VCaP (cell line): Measurements from ENCODE around the gene MARCHF9.

Experiments used
- H3K27ac ChIP-seq: fragments of 450-650 bp; 2 replicates; pipeline ENCODE4 v1.5.1; 2017
- TF ChIP-seq, protein P1 (sequence below): fragments of 450-650 bp; conservative IDR thresholded peaks from 2 replicates; pipeline ENCODE4 v1.5.1; 2017; ENCODE audit warnings: mild to moderate bottlenecking, moderate library complexity

MARCHF9 gene

DNA sequence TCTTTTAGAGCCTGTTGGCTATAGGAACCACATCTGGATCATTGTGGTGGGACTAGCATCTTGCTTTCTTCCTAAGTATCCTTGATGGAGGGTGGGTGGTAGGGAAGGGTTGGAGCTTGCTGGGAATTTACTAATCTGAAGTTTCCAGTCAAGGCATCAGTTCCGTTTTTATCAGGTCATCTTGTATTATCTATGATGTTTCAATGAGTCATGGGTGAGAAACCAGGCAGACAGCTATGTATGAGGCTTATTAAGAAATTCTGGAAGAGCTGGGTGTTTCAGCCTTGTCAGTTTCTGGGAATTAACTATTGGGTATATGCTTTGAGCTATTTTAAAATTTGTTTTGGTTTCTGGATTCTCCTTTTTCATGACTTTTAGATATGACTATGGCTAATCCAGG lies 39.0 kb downstream of the MARCHF9 start:
- TF ChIP-seq, protein P1, sequence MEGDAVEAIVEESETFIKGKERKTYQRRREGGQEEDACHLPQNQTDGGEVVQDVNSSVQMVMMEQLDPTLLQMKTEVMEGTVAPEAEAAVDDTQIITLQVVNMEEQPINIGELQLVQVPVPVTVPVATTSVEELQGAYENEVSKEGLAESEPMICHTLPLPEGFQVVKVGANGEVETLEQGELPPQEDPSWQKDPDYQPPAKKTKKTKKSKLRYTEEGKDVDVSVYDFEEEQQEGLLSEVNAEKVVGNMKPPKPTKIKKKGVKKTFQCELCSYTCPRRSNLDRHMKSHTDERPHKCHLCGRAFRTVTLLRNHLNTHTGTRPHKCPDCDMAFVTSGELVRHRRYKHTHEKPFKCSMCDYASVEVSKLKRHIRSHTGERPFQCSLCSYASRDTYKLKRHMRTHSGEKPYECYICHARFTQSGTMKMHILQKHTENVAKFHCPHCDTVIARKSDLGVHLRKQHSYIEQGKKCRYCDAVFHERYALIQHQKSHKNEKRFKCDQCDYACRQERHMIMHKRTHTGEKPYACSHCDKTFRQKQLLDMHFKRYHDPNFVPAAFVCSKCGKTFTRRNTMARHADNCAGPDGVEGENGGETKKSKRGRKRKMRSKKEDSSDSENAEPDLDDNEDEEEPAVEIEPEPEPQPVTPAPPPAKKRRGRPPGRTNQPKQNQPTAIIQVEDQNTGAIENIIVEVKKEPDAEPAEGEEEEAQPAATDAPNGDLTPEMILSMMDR = no peak
- H3K27ac ChIP-seq = no peak overlapping the region

DNA sequence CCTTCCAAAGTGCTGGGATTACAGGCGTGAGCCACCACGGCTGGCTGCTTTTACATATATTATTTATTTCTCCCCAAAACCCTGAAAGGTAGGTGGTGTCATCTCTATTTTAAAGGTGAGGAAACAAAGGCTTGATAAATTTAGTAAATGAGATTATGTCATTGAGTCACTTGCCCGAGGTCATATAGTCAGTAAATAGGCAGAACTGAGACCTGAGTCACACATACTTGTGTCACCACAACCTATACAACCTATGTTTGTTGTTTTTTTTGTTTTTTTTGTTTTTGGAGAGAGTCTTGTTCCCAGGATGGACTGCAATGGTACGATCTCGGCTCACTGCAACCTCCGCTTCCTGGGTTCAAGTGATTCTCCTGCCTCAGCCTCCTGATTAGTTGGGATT lies 40.5 kb downstream of the MARCHF9 start:
- no peak overlapping the region for H3K27ac ChIP-seq
- TF ChIP-seq, protein P1 = no peak

DNA sequence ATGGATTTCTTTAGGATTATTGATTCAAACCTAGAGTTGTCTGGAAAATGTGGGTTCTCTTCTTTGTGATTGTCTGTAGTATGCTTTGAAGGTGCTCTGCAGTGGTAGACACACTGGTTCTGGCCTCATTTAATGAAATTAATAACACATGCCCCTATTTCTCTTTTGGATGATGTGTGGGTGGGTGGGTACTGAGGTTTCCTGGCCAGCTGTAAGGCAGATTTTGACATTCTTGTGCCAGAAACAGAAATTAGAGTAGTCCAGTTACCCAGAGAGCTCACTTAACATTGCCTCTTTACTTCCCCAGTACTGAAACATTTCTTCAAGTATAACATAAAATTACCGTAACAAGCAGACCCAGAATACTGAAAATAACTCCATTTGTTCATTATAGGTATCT lies 42.1 kb downstream of the MARCHF9 start:
- TF ChIP-seq, protein P1 = no peak
- H3K27ac ChIP-seq = no peak overlapping the region

DNA sequence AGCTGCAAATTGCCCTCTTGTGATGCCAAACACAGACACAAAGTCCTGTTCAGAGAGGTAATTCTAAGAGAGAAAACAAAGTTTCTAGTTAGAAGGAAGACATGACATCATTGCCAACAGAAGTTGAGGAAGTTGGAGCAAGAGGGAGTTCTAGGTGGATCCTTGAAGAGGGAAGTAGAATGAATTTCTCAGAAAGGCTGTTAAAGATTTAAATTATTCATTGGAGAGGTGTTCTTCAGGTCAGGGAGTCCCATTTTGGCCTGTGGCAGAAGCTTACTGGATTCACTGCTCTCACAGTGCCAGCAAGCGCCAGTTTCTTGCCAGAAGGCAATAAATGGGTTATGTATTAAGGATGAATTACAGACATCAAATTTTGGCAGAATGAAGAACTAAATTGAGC lies 43.0 kb downstream of the MARCHF9 start:
- no peak overlapping the region for H3K27ac ChIP-seq
- TF ChIP-seq, protein P1 = no peak

DNA sequence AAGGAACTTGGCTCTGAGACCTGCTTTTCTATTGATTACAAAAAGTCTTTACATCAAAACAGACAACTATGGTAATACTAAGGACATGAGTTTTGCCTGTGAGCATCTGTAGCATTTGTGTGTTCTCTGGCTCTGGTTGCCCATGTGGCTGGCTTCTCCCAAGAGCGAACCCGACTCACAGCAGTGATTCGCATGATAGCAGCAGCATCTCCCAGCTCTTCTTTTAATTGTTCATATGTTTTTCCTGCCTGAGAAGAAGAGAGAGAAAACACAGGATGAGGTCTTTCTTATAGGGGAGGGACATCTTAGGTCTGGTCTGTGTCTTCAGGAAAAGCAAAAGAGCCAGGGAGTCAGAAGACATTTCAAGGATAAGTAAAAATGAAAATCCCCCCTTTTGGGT lies 46.1 kb downstream of the MARCHF9 start:
- TF ChIP-seq, protein P1 = no peak
- H3K27ac ChIP-seq = no peak overlapping the region

DNA sequence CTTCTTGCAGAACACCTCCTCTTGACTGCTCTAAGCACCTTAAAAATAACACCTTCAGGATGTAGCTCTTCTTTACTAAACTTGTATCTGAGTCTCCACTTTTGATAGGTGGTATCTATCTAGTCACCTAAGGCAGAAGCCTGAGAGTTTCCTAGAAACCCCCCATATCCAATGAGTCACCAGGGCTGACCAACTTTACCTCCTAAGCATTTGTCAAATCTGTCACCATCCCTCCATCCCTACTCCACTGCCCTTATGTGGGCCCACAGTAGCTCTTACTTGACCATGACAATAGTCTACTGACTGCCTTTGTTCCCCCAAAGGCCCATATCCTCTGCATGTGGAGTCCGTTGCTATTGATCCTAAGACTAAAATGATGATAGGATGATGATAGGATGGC lies 47.7 kb downstream of the MARCHF9 start:
- TF ChIP-seq, protein P1 = no peak
- H3K27ac ChIP-seq = peak overlapping the region; percentile 37; the same call in 1 of the 2 replicates

DNA sequence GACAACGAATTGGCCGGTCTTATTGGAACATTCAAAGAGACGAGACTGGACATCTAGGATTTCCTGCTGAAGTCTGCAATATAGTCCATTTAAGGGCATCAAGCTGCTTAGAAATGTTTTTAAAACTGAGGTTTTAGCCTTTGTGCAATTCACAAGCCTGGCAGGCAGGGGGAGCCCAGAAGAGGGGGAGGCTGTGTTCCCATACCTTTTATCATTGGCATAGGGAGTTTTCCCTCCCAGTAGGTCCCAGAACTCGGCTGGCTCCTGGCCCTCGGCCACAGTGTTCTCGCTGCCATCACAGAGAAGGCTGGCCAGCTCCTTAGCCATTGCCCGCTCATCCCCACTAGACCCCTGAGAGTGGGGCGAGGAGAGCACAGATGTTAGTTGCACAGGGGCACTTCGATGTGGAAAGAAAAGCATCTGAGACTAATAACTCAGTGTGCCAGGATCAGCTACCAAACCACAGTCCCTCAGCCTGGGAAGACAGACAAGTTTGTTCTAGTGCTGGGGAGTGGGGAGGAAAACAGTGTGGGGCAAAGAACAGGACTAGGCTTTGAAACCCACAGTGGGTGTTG lies 48.5 kb downstream of the MARCHF9 start:
- H3K27ac ChIP-seq = peak overlapping the region; percentile 37
- TF ChIP-seq, protein P1 = peak; percentile 89
